HG02973 (cell line): ENCODE measurements around the gene SESN2.
"Not testable (repeated sequence)": the region's sequence is repeated elsewhere in the genome, so short reads cannot be mapped to it uniquely, and the experiment has no call there.

Source experiments
- ATAC-seq: cut with Tn5 transposase; IDR thresholded peaks from one replicate; pipeline ENCODE4 v1.9.1; 2021; ENCODE audit warnings: moderate library complexity; ENCODE audit not compliant: unreplicated experiment

The SESN2 gene

DNA sequence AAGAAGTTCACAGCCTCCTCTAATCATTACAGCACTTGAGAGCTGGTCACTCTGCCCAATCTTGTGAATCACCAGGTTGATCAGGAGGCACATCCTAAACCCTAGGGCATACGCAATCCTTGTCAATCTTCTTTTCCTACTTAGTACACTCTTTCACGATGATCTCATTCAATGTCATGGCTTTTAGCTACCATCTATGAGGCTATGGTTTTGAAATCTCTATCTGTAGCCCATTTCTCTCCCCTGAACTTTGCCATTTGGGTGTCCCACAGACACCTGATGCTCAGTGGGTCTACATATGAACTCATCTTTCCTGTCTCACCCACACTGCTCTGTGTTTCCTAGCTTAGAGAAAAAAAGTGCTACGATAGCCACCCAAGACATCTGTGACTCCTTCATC, 67.7 kb downstream of the SESN2 start:
- ATAC-seq: no peak

- ATAC-seq: not testable (repeated sequence)
Observed at GRCh38 chr1:28327431-28327830, 68.1 kb downstream of the SESN2 start.

GRCh38 chr1:28328228-28328648, 68.9 kb downstream of the SESN2 start:
- no peak for ATAC-seq

- ATAC-seq: no peak
Observed at GRCh38 chr1:28329395-28330153, 70.3 kb downstream of the SESN2 start.
